Endothelial cell of umbilical vein (primary cell): ENCODE measurements around the gene HAGH. TPM values are rescaled to one million over a fixed set of nuclear protein-coding genes. Genes with fewer than 3 reads are reported as not detected.

Source experiments
- BruUV-seq: library from RNA; stranded (reverse); fragments of 400-500 nt; replicated peaks from 2 replicates; lab custom pipeline; 2021; lab: Mats Ljungman, UMichigan
- CTCF ChIA-PET: fragments of 300-600, 350-600 bp; sonication (Branson Sonifier 250); formaldehyde crosslinking; loops from one replicate; lab custom pipeline; 2021; ENCODE audit warnings: antibody characterized with exemption, inconsistent platforms; lab: Charles Lee
- POLR2A ChIA-PET: fragments of 300-600, 350-600 bp; sonication (Branson Sonifier 250); formaldehyde crosslinking; loops from one replicate; lab custom pipeline; 2021; ENCODE audit warnings: antibody characterized with exemption, inconsistent platforms; lab: Charles Lee
- DNase-seq: peaks from one replicate; pipeline ENCODE4 v3.0.0-alpha.2; 2011; ENCODE audit warnings: low read depth, low spot score
- FAIRE-seq: peaks from 2 replicates; lab custom pipeline; 2011; peaks lifted over from hg19 to GRCh38; lab: Jason Lieb, UNC
- H2AFZ ChIP-seq: 2 replicates; pipeline ENCODE4 v1.6.0; 2012; ENCODE audit warnings: low read depth, low read length, control low read depth, inconsistent platforms
- H3K27ac ChIP-seq: 2 replicates; pipeline ENCODE4 v1.5.1; 2011; ENCODE audit warnings: low read depth, mild to moderate bottlenecking, control low read depth, low read length, moderate library complexity; ENCODE audit not compliant: insufficient read depth
- H3K27me3 ChIP-seq, 2 experiments: 2 replicates each; pipeline versions ENCODE4 v1.6.0 to v1.6.1; 2011; ENCODE audit warnings: low read length in 2 of 2, mixed read lengths in 1 of 2; ENCODE audit not compliant: control insufficient read depth in 2 of 2, insufficient read depth in 2 of 2
- H3K36me3 ChIP-seq, 2 experiments: 2 replicates in 1 of 2; 3 replicates in 1 of 2; pipeline ENCODE4 v1.5.1; 2011; ENCODE audit warnings: low read length in 2 of 2, mild to moderate bottlenecking in 1 of 2, moderate library complexity in 1 of 2; ENCODE audit not compliant: control insufficient read depth in 2 of 2, insufficient read depth in 2 of 2; ENCODE audit errors: extremely low read depth in 1 of 2
- H3K4me1 ChIP-seq: 3 replicates; pipeline ENCODE4 v1.5.1; 2011; ENCODE audit warnings: mild to moderate bottlenecking, low read length; ENCODE audit not compliant: control insufficient read depth, insufficient read depth; ENCODE audit errors: extremely low read depth
- H3K4me2 ChIP-seq: 2 replicates; pipeline ENCODE4 v1.6.1; 2011; ENCODE audit warnings: low read length, control low read depth, mixed read lengths; ENCODE audit not compliant: insufficient read depth
- H3K4me3 ChIP-seq, 3 experiments: fragments of 200-600 bp in 1 of 3; sonication (generic), shearing (Covaris generic) in 1 of 3; replicated peaks in 1 of 3; 2 replicates each; pipeline ENCODE4 v1.5.1; 2011 to 2016; ENCODE audit warnings: control low read depth in 3 of 3, low read length in 3 of 3, mild to moderate bottlenecking in 2 of 3, inconsistent platforms in 1 of 3, low read depth in 1 of 3, moderate library complexity in 1 of 3; ENCODE audit not compliant: insufficient read depth in 1 of 3
- H3K79me2 ChIP-seq: 2 replicates; pipeline ENCODE4 v1.6.0; 2012; ENCODE audit warnings: low read length, inconsistent platforms; ENCODE audit not compliant: control insufficient read depth, insufficient read depth
- H3K9ac ChIP-seq: replicated peaks from 2 replicates; pipeline ENCODE3; 2011; ENCODE audit warnings: low read length, control low read depth; ENCODE audit not compliant: insufficient read depth; ENCODE audit errors: extremely low read depth
- H3K9me1 ChIP-seq: replicated peaks from 3 replicates; pipeline ENCODE4 v1.6.0; 2011; ENCODE audit warnings: mild to moderate bottlenecking, low read length; ENCODE audit not compliant: control insufficient read depth, insufficient read depth; ENCODE audit errors: extremely low read depth
- H3K9me3 ChIP-seq: replicated peaks from 2 replicates; pipeline ENCODE4 v1.5.1; 2012; ENCODE audit warnings: low read length, inconsistent platforms; ENCODE audit not compliant: control insufficient read depth, insufficient read depth
- H4K20me1 ChIP-seq: replicated peaks from 2 replicates; pipeline ENCODE3; 2011; ENCODE audit warnings: mild to moderate bottlenecking, low read length; ENCODE audit not compliant: control insufficient read depth, insufficient read depth; ENCODE audit errors: extremely low read depth
- CTCF ChIP-seq, 2 donors: IDR thresholded peaks; 1 replicate in 1 of 2; 2 replicates in 1 of 2; pipeline ENCODE4 v1.5.1; 2011; ENCODE audit warnings: low read length in 2 of 2, mild to moderate bottlenecking in 2 of 2, moderate library complexity in 2 of 2, control low read depth in 1 of 2, inconsistent platforms in 1 of 2, low read depth in 1 of 2; ENCODE audit not compliant: insufficient read depth in 1 of 2; ENCODE audit errors: extremely low read depth in 1 of 2
- EZH2 ChIP-seq: IDR thresholded peaks from 2 replicates; pipeline ENCODE4 v1.6.1; 2012; ENCODE audit warnings: borderline replicate concordance, low read depth, mild to moderate bottlenecking, moderate library complexity, low read length, inconsistent platforms; ENCODE audit not compliant: severe bottlenecking
- FOS ChIP-seq: IDR thresholded peaks from 2 replicates; pipeline ENCODE4 v1.6.1; 2011; ENCODE audit warnings: mild to moderate bottlenecking, low read length, moderate library complexity, borderline replicate concordance; ENCODE audit not compliant: insufficient read depth
- GATA2 ChIP-seq: IDR thresholded peaks from 2 replicates; pipeline ENCODE4 v1.7.0; 2011; ENCODE audit warnings: low read depth, mild to moderate bottlenecking, moderate library complexity, mixed read lengths, low read length; ENCODE audit not compliant: insufficient read length, insufficient read depth
- JUN ChIP-seq: IDR thresholded peaks from 2 replicates; pipeline ENCODE4 v1.6.1; 2011; ENCODE audit warnings: borderline replicate concordance, low read depth; ENCODE audit not compliant: insufficient read length, insufficient read depth
- MYC ChIP-seq: IDR thresholded peaks from one replicate; pipeline ENCODE4 v1.6.1; 2011; ENCODE audit warnings: mild to moderate bottlenecking, low read depth, low read length
- POLR2A ChIP-seq: IDR thresholded peaks from 2 replicates; pipeline ENCODE4 v1.6.1; 2012; ENCODE audit warnings: low read depth, mild to moderate bottlenecking, control low read depth, low read length
- POLR2AphosphoS5 ChIP-seq: IDR thresholded peaks from 2 replicates; pipeline ENCODE4 v1.6.1; 2012; ENCODE audit warnings: low read depth, mild to moderate bottlenecking, control low read depth, low read length, moderate library complexity; ENCODE audit not compliant: insufficient read depth
- dilution Hi-C: fragments of 300-500 bp; cut with MboI; formaldehyde crosslinking; loops from one replicate; pipeline ENCODE4 v1.15.0; 2019; ENCODE audit warnings: low sequenced_read_pairs; ENCODE audit not compliant: extremely low pct_ligation_motif_present
- intact Hi-C: fragments of 100-400 bp; cut with micrococcal nuclease; formaldehyde crosslinking; loops from one replicate; pipeline ENCODE4 v1.10.0; 2022
- polyA plus RNA-seq, 4 experiments: library from polyadenylated mRNA; depleted of rRNA in 3 of 4; stranded (reverse) in 3 of 4; unstranded in 1 of 4; fragments of >200 nt; gene quantifications; 2 replicates each; pipeline versions ENCODE4 v1.2.1 to v1.2.3, GENCODE V29; 2011 to 2012; ENCODE audit warnings: missing spikeins in 1 of 4
- total RNA-seq: library from RNA; stranded (reverse); gene quantifications from 2 replicates; pipeline ENCODE4 v1.2.3, GENCODE V29; 2021
- TF ChIP-seq, protein P1 (sequence below): IDR thresholded peaks from 2 replicates; pipeline ENCODE4 v1.6.1; 2011; ENCODE audit not compliant: insufficient read depth, insufficient read length

HAGH gene
- total and polyA plus RNA-seq, 2 donors (not counting 3 experiments of a cell fraction or from before 2014, with no cell fraction given): 54.3 to 84.2 TPM

- intact Hi-C loops: loop anchor here (5.0 to 10.0 kb wide), 2 partner anchors 363 to 480 kb away; partner anchors contain the start of genes UBE2I and UQCC4
- no peak overlapping the region for H3K9ac ChIP-seq
- no peak for FAIRE-seq
Observed at GRCh38 chr16:1784977-1785845, 41.4 kb downstream of the HAGH start.

More at GRCh38 chr16:1784977-1785845, 41.4 kb downstream of the HAGH start:
- H3K4me3 ChIP-seq: no peak overlapping the region
- ChIA-PET POLR2A (no interaction called here), CTCF (no interaction called here)
- H3K27me3 ChIP-seq: no peaks in the 10 kb centered on the region
- no peaks in the 10 kb centered on the region for H3K9me1 ChIP-seq
- H3K4me1 ChIP-seq: peaks cover 14% of the 10 kb centered on the region
- peaks cover 25% of the 10 kb centered on the region for H3K79me2 ChIP-seq
- peaks cover 0 to 26% of the 10 kb centered on the region in 2 experiments for H3K36me3 ChIP-seq
- H3K4me2 ChIP-seq: no peak overlapping the region
- no peak overlapping the region for H3K27ac ChIP-seq
- no peak for DNase-seq
- no peak overlapping the region for H2AFZ ChIP-seq
- TF ChIP-seq JUN (no peak), GATA2 (no peak), MYC (no peak), CTCF (IDR thresholded peaks at IDR 0.05; ENCODE audit: extremely low read depth in 1 of 2, insufficient read depth in 1 of 2, low read depth in 1 of 2, low read length in 2 of 2) (no peak), POLR2AphosphoS5 (no peak), FOS (no peak), EZH2 (no peak), POLR2A (no peak)
- TF ChIP-seq, protein P1, sequence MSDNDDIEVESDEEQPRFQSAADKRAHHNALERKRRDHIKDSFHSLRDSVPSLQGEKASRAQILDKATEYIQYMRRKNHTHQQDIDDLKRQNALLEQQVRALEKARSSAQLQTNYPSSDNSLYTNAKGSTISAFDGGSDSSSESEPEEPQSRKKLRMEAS: no peak
- no peaks in the 10 kb centered on the region for H3K9me3 ChIP-seq
- H4K20me1 ChIP-seq: no peaks in the 10 kb centered on the region
- BruUV-seq: no TSS peak
- dilution Hi-C loops: no loop called here
